GM18909 (cell line): ENCODE measurements around the gene FAM50A.

Experiments
- ATAC-seq: cut with Tn5 transposase; IDR thresholded peaks from one replicate; pipeline ENCODE4 v1.9.1; 2021; ENCODE audit warnings: mild to moderate bottlenecking; ENCODE audit not compliant: unreplicated experiment, poor library complexity

Gene FAM50A

GRCh38 chrX:154459832-154460231 lies 15.9 kb downstream of the FAM50A start:
- ATAC-seq = no peak

- ATAC-seq = no peak
Measured at GRCh38 chrX:154460326-154460725, 16.4 kb downstream of the FAM50A start.

- ATAC-seq = no peak
Measured at GRCh38 chrX:154462396-154462795, 18.5 kb downstream of the FAM50A start.

- ATAC-seq = no peak
Measured at GRCh38 chrX:154463611-154464220, 19.8 kb downstream of the FAM50A start.

- no peak for ATAC-seq
Measured at GRCh38 chrX:154464806-154465365, 20.9 kb downstream of the FAM50A start.

GRCh38 chrX:154465601-154466000 lies 21.7 kb downstream of the FAM50A start:
- ATAC-seq = no peak

GRCh38 chrX:154466036-154466435 lies 22.1 kb downstream of the FAM50A start:
- no peak for ATAC-seq

- no peak for ATAC-seq
Measured at GRCh38 chrX:154466907-154467306, 23.0 kb downstream of the FAM50A start.

GRCh38 chrX:154467556-154467955 lies 23.6 kb downstream of the FAM50A start:
- no peak for ATAC-seq

- no peak for ATAC-seq
Measured at GRCh38 chrX:154468217-154468616, 24.3 kb downstream of the FAM50A start.

- ATAC-seq = no peak
Measured at GRCh38 chrX:154469114-154469513, 25.2 kb downstream of the FAM50A start.

GRCh38 chrX:154469880-154470279 lies 25.9 kb downstream of the FAM50A start:
- no peak for ATAC-seq

- no peak for ATAC-seq
Measured at GRCh38 chrX:154470434-154470833, 26.5 kb downstream of the FAM50A start.

GRCh38 chrX:154470914-154471568 lies 27.1 kb downstream of the FAM50A start:
- no peak for ATAC-seq

GRCh38 chrX:154471839-154472684 lies 28.1 kb downstream of the FAM50A start:
- no peak for ATAC-seq

GRCh38 chrX:154472685-154473632 lies 29.0 kb downstream of the FAM50A start:
- no peak for ATAC-seq

- ATAC-seq = no peak
Measured at GRCh38 chrX:154473683-154474082, 29.7 kb downstream of the FAM50A start.

- ATAC-seq = no peak
Measured at GRCh38 chrX:154476821-154477220, 32.9 kb downstream of the FAM50A start.

GRCh38 chrX:154477891-154478477 lies 34.0 kb downstream of the FAM50A start:
- ATAC-seq = no peak
